Karpas-422 (cell line): ENCODE results near the gene POGLUT2. TPM values are rescaled to one million over a fixed set of nuclear protein-coding genes. Genes with fewer than 3 reads are reported as not detected.

ENCODE experiments used
- DNase-seq: peaks from one replicate; pipeline ENCODE4 v3.0.0-alpha.2; 2015
- H2AFZ ChIP-seq: fragments of 200-600 bp; sonication (generic); 2 replicates; pipeline ENCODE4 v1.6.1; 2014; ENCODE audit warnings: antibody characterized with exemption, low read length, mixed read lengths
- H3K27ac ChIP-seq: fragments of 200-600 bp; sonication (generic); 2 replicates; pipeline ENCODE4 v1.5.1; 2014; ENCODE audit warnings: mild to moderate bottlenecking, low read length, moderate library complexity
- H3K27me3 ChIP-seq: fragments of 200-600 bp; sonication (generic); 2 replicates; pipeline ENCODE4 v1.6.1; 2014; ENCODE audit warnings: low read length, mixed read lengths
- H3K36me3 ChIP-seq: fragments of 200-600 bp; sonication (generic); 2 replicates; pipeline ENCODE4 v1.6.1; 2014; ENCODE audit warnings: low read length, mixed read lengths; ENCODE audit not compliant: insufficient read depth
- H3K4me1 ChIP-seq: fragments of 200-600 bp; sonication (generic); 2 replicates; pipeline ENCODE4 v1.6.1; 2014; ENCODE audit warnings: mild to moderate bottlenecking, low read length, mixed read lengths
- H3K4me2 ChIP-seq: fragments of 200-600 bp; sonication (generic); 2 replicates; pipeline ENCODE4 v1.6.1; 2014; ENCODE audit warnings: low read length, low read depth, mild to moderate bottlenecking; ENCODE audit not compliant: poor library complexity, severe bottlenecking
- H3K4me3 ChIP-seq: fragments of 200-600 bp; sonication (generic); 2 replicates; pipeline ENCODE4 v1.5.1; 2014; ENCODE audit warnings: mild to moderate bottlenecking, antibody characterized with exemption, low read length, mixed read lengths
- H3K79me2 ChIP-seq: fragments of 200-600 bp; sonication (generic); 2 replicates; pipeline ENCODE4 v1.6.1; 2014; ENCODE audit warnings: mild to moderate bottlenecking, low read length, mixed read lengths
- H3K9ac ChIP-seq: fragments of 200-600 bp; sonication (generic); 2 replicates; pipeline ENCODE4 v1.6.0; 2014; ENCODE audit warnings: low read length
- H3K9me2 ChIP-seq: fragments of 200-600 bp; sonication (generic), shearing (Covaris generic); replicated peaks from 2 replicates; pipeline ENCODE4 v1.6.0; 2014; ENCODE audit warnings: mild to moderate bottlenecking, low read length, moderate library complexity; ENCODE audit not compliant: insufficient read depth
- H3K9me3 ChIP-seq: fragments of 300-700, 200-600 bp; sonication (generic); 2 replicates; pipeline ENCODE4 v1.6.1; 2014; ENCODE audit warnings: low read length, mixed read lengths
- H4K20me1 ChIP-seq: fragments of 200-600 bp; sonication (generic); 2 replicates; pipeline ENCODE4 v1.6.1; 2014; ENCODE audit warnings: mild to moderate bottlenecking, antibody characterized with exemption, low read length, low read depth; ENCODE audit not compliant: insufficient read depth
- total RNA-seq: library from RNA; depleted of rRNA; stranded (reverse); fragments of >200 nt; shearing (Covaris generic); gene quantifications from 2 replicates; pipeline ENCODE4 v1.2.3, GENCODE V29; 2014; ENCODE audit warnings: low replicate concordance

POGLUT2 gene
- total RNA-seq, 1 experiment from 2014 or later, result not detected

- no peaks in the 10 kb centered on the region for H3K27me3 ChIP-seq
- no peaks in the 10 kb centered on the region for H3K79me2 ChIP-seq
- no peak overlapping the region for H3K9ac ChIP-seq
- H3K36me3 ChIP-seq, result no peaks in the 10 kb centered on the region
- H2AFZ ChIP-seq, result no peak overlapping the region
- no peak for DNase-seq
- no peaks in the 10 kb centered on the region for H3K9me3 ChIP-seq
- no peak overlapping the region for H3K4me3 ChIP-seq
- no peak overlapping the region for H3K4me2 ChIP-seq
- H3K9me2 ChIP-seq, result no peaks in the 10 kb centered on the region
- H3K27ac ChIP-seq, result no peak overlapping the region
- H3K4me1 ChIP-seq, result no peaks in the 10 kb centered on the region
- no peaks in the 10 kb centered on the region for H4K20me1 ChIP-seq
These were observed 39.5 kb upstream of the POGLUT2 start for GRCh38 chr13:102838273-102838672.

- Histone ChIP-seq H3K27ac (no peak overlapping the region), H3K4me3 (no peak overlapping the region), H4K20me1 (no peaks in the 10 kb centered on the region), H3K9me2 (no peaks in the 10 kb centered on the region), H2AFZ (no peak overlapping the region), H3K27me3 (no peaks in the 10 kb centered on the region), H3K4me1 (no peaks in the 10 kb centered on the region), H3K79me2 (no peaks in the 10 kb centered on the region), H3K4me2 (no peak overlapping the region), H3K9me3 (no peaks in the 10 kb centered on the region), H3K36me3 (no peaks in the 10 kb centered on the region), H3K9ac (no peak overlapping the region)
- DNase-seq, result no peak
These were observed 37.7 kb upstream of the POGLUT2 start for GRCh38 chr13:102836471-102836870.

GRCh38 chr13:102830646-102831045, 31.9 kb upstream of the POGLUT2 start:
- H3K4me2 ChIP-seq, result no peak overlapping the region
- no peak overlapping the region for H3K9ac ChIP-seq
- no peak overlapping the region for H3K27ac ChIP-seq

DNA sequence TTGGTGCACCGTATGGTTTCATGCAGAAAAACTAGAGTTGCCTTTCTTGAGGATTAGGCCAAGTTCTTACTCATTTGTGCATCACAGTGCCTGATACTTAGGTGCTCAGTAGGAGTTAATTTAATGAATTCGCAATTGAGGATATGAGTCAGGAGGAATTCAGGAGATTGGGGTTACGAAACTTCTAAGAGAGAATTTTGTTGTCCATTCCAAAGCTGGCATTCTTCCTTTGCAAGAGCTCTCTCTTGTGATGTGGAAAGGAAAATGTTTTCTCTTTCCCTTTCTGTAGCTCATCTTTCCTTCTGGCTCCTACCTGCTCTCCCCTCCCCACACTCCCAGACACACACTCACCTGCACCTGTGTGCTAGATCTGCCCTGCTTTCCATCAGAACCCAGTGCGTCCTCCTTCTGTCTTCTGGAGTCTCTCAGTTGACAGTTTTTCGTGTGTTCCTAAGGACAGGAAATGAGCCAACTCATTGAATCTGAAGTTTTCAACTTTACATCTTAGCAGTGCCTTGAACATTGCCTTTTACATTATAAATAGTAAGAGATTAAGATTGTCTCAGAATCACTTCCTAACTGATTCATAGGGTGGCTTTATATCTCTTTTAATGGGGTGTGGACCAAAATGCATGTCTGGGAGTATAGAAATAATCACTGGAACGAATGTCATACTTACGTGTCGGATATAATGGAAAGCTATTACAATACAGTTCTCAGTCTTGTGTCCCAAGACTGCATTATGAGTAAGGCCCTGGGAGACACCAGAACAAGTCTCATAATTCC, 27.3 kb upstream of the POGLUT2 start:
- Histone ChIP-seq H3K9ac (no peak overlapping the region), H3K79me2 (no peaks in the 10 kb centered on the region), H3K4me3 (no peak overlapping the region), H3K27ac (no peak overlapping the region), H2AFZ (no peak overlapping the region), H3K27me3 (no peaks in the 10 kb centered on the region), H3K4me1 (no peaks in the 10 kb centered on the region), H3K9me2 (no peaks in the 10 kb centered on the region), H3K4me2 (no peak overlapping the region), H3K9me3 (no peaks in the 10 kb centered on the region), H3K36me3 (no peaks in the 10 kb centered on the region), H4K20me1 (no peaks in the 10 kb centered on the region)
- DNase-seq, result no peak

More at GRCh38 chr13:102830646-102831045, 31.9 kb upstream of the POGLUT2 start:
- no peaks in the 10 kb centered on the region for H4K20me1 ChIP-seq
- no peak for DNase-seq
- H3K4me3 ChIP-seq, result no peak overlapping the region
- no peaks in the 10 kb centered on the region for H3K27me3 ChIP-seq
- no peaks in the 10 kb centered on the region for H3K9me2 ChIP-seq
- no peaks in the 10 kb centered on the region for H3K4me1 ChIP-seq
- H3K36me3 ChIP-seq, result no peaks in the 10 kb centered on the region
- H3K79me2 ChIP-seq, result no peaks in the 10 kb centered on the region
- no peaks in the 10 kb centered on the region for H3K9me3 ChIP-seq
- H2AFZ ChIP-seq, result 0 out of 2 replicates have a peak overlapping the region, but pooled peaks have one; percentile 8

DNA sequence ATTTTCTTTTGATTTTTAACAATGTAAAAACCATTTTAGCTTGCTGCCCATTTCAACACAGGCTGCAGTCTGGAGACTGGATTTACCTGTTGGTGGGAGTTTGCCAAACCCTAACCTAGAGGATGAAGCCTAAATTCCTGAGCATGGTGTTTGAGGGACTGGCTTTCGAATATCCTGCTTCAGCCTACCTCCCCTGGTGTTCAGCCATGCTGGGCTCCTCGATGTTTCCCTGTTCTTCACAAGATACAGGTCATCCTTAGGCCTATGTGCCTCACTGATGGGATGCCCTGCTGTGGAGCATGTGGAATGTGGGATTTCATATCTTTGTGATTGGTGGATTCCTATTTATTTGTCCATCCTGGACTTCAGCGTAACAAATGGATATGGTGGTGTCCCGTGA, 26.6 kb upstream of the POGLUT2 start:
- Histone ChIP-seq H4K20me1 (no peaks in the 10 kb centered on the region), H3K79me2 (no peaks in the 10 kb centered on the region), H2AFZ (no peak overlapping the region), H3K27ac (no peak overlapping the region), H3K4me3 (no peak overlapping the region), H3K9me3 (no peaks in the 10 kb centered on the region), H3K9me2 (no peaks in the 10 kb centered on the region), H3K27me3 (no peaks in the 10 kb centered on the region), H3K4me2 (no peak overlapping the region), H3K36me3 (no peaks in the 10 kb centered on the region), H3K9ac (no peak overlapping the region), H3K4me1 (no peaks in the 10 kb centered on the region)
- DNase-seq, result no peak

- Histone ChIP-seq H3K79me2 (no peaks in the 10 kb centered on the region), H3K36me3 (no peaks in the 10 kb centered on the region), H3K4me2 (no peak overlapping the region), H3K4me1 (no peaks in the 10 kb centered on the region), H4K20me1 (no peaks in the 10 kb centered on the region), H2AFZ (no peak overlapping the region), H3K9ac (no peak overlapping the region), H3K9me2 (no peaks in the 10 kb centered on the region), H3K4me3 (no peak overlapping the region), H3K27me3 (no peaks in the 10 kb centered on the region), H3K9me3 (no peaks in the 10 kb centered on the region), H3K27ac (no peak overlapping the region)
- DNase-seq, result no peak
These were observed 19.1 kb upstream of the POGLUT2 start for GRCh38 chr13:102817907-102818306.

DNA sequence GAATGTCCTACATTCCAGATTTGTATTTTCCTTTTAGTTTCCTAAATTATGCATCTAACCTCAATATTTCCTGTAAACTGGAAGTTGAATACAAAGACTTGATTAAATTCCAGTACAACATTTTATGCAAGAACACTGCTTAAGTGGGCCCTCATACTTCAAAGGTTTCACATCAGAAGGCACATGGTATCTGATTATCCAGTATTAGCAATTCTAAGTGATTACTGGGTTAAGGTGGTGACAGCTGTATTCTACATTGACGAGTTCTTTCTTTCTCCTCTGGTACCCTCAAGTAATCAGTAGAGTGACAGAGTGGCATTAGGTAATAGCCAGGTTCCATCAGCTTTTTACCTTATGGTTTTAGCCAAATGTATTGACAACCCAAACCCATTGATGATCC, 18.5 kb upstream of the POGLUT2 start:
- DNase-seq, result no peak
- Histone ChIP-seq H3K27ac (no peak overlapping the region), H3K4me1 (no peaks in the 10 kb centered on the region)

DNA sequence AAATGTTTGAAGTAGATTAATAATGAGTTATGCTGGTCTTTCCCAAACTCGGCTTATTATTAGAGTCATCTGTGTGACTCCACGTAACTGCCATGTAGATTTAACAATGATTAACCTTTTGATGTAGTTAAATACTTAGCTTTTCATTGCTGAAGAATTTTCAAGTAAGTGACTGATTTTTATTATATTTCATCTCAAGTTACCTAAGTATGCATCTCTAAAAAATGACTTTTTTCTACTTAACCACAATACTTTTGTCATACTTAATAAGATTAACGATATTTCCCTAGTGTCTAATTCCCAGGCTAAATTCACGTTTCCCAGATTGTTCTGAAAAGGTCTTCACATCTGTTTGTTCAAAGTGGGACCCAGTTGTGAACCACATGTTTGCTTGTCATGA, 17.9 kb upstream of the POGLUT2 start:
- no peaks in the 10 kb centered on the region for H3K36me3 ChIP-seq
- H3K9me2 ChIP-seq, result no peaks in the 10 kb centered on the region
- no peak overlapping the region for H3K27ac ChIP-seq
- no peaks in the 10 kb centered on the region for H3K4me1 ChIP-seq
- no peaks in the 10 kb centered on the region for H3K9me3 ChIP-seq
- no peak for DNase-seq
- no peak overlapping the region for H2AFZ ChIP-seq
- no peaks in the 10 kb centered on the region for H3K79me2 ChIP-seq
- no peak overlapping the region for H3K4me2 ChIP-seq
- H3K27me3 ChIP-seq, result no peaks in the 10 kb centered on the region
- no peak overlapping the region for H3K4me3 ChIP-seq
- no peak overlapping the region for H3K9ac ChIP-seq
- no peaks in the 10 kb centered on the region for H4K20me1 ChIP-seq

More for the DNA sequence above, 18.5 kb upstream of the POGLUT2 start:
- no peak overlapping the region for H3K9ac ChIP-seq
- H4K20me1 ChIP-seq, result no peaks in the 10 kb centered on the region
- no peaks in the 10 kb centered on the region for H3K36me3 ChIP-seq
- H3K9me3 ChIP-seq, result no peaks in the 10 kb centered on the region
- no peak overlapping the region for H3K4me2 ChIP-seq
- H2AFZ ChIP-seq, result no peak overlapping the region
- H3K4me3 ChIP-seq, result no peak overlapping the region
- H3K79me2 ChIP-seq, result no peaks in the 10 kb centered on the region
- no peaks in the 10 kb centered on the region for H3K27me3 ChIP-seq
- no peaks in the 10 kb centered on the region for H3K9me2 ChIP-seq
